HuH-7 (cell line): ENCODE measurements around the gene CTSH.

Source experiments
- DNase-seq: peaks from one replicate; pipeline ENCODE4 v3.0.0; 2011; ENCODE audit warnings: low spot score

CTSH gene

GRCh38 chr15:78944669-78945407, at the start of gene CTSH:
Gene CTSH (minus strand): TSS chr15:78945046. CDS start chr15:78944981, 65 bp downstream.
- peak; percentile 88 for DNase-seq

GRCh38 chr15:78993931-78994530, 49.2 kb upstream of the CTSH start:
- peak; percentile 42 for DNase-seq

GRCh38 chr15:78993257-78993930, 48.5 kb upstream of the CTSH start:
- no peak for DNase-seq

GRCh38 chr15:78992416-78993256, 47.8 kb upstream of the CTSH start:
- DNase-seq: no peak

GRCh38 chr15:78991879-78992278, 47.0 kb upstream of the CTSH start:
- DNase-seq: no peak

- no peak for DNase-seq
Measured at GRCh38 chr15:78991476-78991875, 46.6 kb upstream of the CTSH start.

GRCh38 chr15:78990278-78990677, 45.4 kb upstream of the CTSH start:
- DNase-seq: no peak

- DNase-seq: no peak
Measured at GRCh38 chr15:78989701-78990240, 44.9 kb upstream of the CTSH start.

GRCh38 chr15:78988361-78988911, 43.6 kb upstream of the CTSH start:
- DNase-seq: peak; percentile 39

GRCh38 chr15:78987556-78988360, 42.9 kb upstream of the CTSH start:
- DNase-seq: no peak

GRCh38 chr15:78985859-78986475, 41.1 kb upstream of the CTSH start:
- no peak for DNase-seq

- DNase-seq: no peak
Measured at GRCh38 chr15:78984041-78984440, 39.2 kb upstream of the CTSH start.

- DNase-seq: no peak
Measured at GRCh38 chr15:78983146-78983918, 38.5 kb upstream of the CTSH start.

GRCh38 chr15:78982736-78983135, 37.9 kb upstream of the CTSH start:
- DNase-seq: no peak

GRCh38 chr15:78981532-78982313, 36.9 kb upstream of the CTSH start:
- no peak for DNase-seq

GRCh38 chr15:78979456-78980320, 34.8 kb upstream of the CTSH start:
- DNase-seq: peak; percentile 90

- DNase-seq: no peak
Measured at GRCh38 chr15:78978601-78979179, 33.8 kb upstream of the CTSH start.
